ENCODE results near the gene TPD52L1.
A peak's percentile ranks its signal among the peaks of the same experiment; 100 is the strongest.

The TPD52L1 gene

GRCh38 chr6:125304970-125305660 lies 151.5 kb downstream of the TPD52L1 start:
- DNase-seq (ENCODE audit: low read depth, low spot score): no peak

- no peak for DNase-seq (ENCODE audit: low read depth, low spot score)
Observed at GRCh38 chr6:125306756-125307149, 153.2 kb downstream of the TPD52L1 start.

GRCh38 chr6:125307150-125307838 lies 153.7 kb downstream of the TPD52L1 start:
- peak; percentile 12 for DNase-seq (ENCODE audit: low read depth, low spot score)

- DNase-seq (ENCODE audit: low read depth, low spot score): no peak
Observed at GRCh38 chr6:125307964-125308615, 154.5 kb downstream of the TPD52L1 start.

- DNase-seq (ENCODE audit: low read depth, low spot score): peak; percentile 79
Observed at GRCh38 chr6:125310994-125311649, 157.5 kb downstream of the TPD52L1 start.

GRCh38 chr6:125312478-125312877 lies 158.9 kb downstream of the TPD52L1 start:
- DNase-seq (ENCODE audit: low read depth, low spot score): no peak

- DNase-seq (ENCODE audit: low read depth, low spot score): no peak
Observed at GRCh38 chr6:125312950-125313349, 159.4 kb downstream of the TPD52L1 start.

Measured in astrocyte of the hippocampus (primary cell).